ENCODE data around the gene MICAL2.

The MICAL2 gene

DNA sequence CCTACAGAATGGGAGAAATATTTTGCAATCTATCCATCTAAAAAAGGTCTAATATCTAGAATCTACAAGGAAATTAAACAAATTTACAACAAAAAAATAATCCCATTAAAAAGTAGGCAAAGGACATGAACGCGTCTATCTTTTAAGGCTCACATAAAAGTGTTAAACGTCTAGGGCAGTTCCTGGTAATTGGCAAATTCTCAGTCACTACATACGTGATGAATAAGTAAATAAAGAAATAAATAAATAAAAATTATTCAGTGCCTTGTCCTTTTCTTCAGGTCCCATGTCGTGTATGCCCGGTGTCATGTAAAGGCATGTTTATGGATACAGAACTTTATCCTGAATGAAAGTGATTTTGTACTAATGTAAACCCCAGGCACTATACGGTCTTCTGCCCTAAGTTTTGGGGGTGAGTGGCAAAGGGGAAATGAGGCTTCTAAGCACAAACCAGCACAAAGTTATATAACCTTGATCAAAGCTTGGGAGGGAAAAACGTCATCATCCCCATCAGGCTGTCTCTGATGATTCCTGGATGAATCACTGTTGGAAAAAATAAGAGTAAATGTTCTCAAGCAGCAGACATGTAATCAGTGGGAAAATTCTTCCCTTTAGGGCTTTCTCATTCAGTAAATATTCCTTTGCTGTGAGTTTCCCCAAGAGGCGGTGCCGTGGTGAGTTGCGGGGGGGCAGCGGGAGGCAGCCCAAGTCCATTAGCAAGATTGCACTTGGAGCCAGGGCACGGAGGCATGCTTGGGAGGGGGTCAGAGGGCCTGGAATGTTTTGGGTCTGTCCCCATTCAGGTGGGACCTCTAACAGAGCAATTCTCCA is 30.4 kb upstream of the MICAL2 start:
- TF ChIP-seq, protein P1, sequence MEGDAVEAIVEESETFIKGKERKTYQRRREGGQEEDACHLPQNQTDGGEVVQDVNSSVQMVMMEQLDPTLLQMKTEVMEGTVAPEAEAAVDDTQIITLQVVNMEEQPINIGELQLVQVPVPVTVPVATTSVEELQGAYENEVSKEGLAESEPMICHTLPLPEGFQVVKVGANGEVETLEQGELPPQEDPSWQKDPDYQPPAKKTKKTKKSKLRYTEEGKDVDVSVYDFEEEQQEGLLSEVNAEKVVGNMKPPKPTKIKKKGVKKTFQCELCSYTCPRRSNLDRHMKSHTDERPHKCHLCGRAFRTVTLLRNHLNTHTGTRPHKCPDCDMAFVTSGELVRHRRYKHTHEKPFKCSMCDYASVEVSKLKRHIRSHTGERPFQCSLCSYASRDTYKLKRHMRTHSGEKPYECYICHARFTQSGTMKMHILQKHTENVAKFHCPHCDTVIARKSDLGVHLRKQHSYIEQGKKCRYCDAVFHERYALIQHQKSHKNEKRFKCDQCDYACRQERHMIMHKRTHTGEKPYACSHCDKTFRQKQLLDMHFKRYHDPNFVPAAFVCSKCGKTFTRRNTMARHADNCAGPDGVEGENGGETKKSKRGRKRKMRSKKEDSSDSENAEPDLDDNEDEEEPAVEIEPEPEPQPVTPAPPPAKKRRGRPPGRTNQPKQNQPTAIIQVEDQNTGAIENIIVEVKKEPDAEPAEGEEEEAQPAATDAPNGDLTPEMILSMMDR (conservative IDR thresholded peaks at IDR 0.05; ENCODE audit: low read depth, low read length): no peak
- H3K4me3 ChIP-seq (ENCODE audit: low read depth, low read length): peak overlapping the region; percentile 25
- DNase-seq (ENCODE audit: low read depth): peak; percentile 96

DNA sequence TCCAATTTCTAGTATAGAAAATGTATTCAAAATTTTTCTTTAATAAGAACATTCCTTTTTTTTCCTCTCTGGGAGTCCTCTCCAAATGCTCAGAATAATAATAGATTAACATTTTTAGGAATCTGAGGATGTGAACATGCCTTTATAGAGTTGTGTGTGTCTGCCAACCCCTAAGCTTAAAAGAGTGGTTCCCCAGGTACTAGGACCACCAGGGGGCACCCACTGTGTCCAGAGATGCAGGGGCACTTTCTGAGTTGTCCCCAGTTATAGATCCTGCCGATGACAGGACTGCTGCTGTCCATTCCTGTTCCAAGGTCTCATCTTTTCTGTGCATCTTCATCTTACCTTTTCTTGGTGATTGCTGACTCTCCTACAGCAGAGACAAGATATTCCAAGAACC is 27.0 kb upstream of the MICAL2 start:
- TF ChIP-seq, protein P1 (conservative IDR thresholded peaks at IDR 0.05; ENCODE audit: low read depth, low read length): peak; percentile 31
- H3K4me3 ChIP-seq (ENCODE audit: low read depth, low read length): no peak overlapping the region
- DNase-seq (ENCODE audit: low read depth): no peak

DNA sequence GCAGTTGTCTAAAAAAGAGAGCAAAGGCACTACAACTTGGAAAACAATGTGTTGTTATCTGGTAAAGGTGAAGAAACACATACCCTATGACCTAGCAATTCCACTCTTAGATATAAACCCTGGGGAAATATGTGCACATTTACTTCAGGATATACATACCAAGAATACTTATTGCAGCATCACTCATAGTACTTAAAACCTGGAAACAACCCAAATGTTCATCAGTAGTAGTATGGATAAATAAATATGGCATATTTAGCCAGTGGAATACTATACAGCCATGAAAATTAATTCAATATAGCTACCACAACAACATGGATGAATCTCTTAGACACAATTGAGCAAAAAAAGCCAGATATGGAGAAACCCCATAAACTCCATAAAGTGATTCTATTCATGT is 26.1 kb upstream of the MICAL2 start:
- no peak overlapping the region for H3K4me3 ChIP-seq (ENCODE audit: low read depth, low read length)
- no peak for DNase-seq (ENCODE audit: low read depth)
- TF ChIP-seq, protein P1 (conservative IDR thresholded peaks at IDR 0.05; ENCODE audit: low read depth, low read length): no peak

DNA sequence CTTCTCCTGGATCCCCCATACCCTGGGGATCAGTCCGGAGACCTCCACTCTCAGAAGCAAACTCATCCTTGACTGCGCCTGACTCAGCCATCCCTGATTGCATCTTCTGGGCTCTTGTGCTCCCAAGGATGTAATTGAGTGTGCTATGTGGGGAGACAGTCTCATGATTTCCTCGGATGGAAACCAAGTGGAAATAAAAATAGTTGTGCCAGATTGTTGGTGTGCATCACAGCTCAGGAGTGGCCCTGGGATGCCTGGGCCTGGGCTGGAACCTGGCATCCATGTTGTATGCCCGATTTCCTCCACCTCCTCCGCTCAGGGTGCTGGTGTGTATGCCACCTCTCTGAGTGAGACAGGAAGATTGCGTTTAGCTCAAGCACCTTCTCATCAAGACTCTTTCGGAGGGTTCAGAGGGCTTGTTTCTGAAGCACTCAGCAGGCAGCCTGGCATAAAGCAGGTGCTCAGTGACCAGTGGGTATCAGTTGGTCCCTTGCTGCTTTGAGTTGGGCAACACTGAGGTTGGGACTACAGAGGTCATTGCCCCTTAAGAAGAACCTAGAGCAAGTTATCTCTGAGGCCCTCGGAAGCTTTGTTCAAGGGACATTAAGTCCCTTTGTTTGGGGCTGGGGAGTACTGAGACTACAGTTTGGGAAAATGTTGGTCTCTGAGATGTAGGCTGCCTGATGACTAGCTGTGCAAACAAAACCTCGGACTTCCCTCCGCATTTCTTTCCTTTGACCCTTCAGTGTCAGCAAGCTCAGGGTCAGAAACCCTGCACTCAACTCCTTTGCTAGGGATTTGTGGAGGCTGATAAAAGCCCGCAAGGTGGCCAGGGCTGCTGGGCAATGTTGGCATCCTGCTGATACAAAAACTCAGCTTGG is 24.8 kb upstream of the MICAL2 start:
- DNase-seq (ENCODE audit: low read depth): no peak
- no peak overlapping the region for H3K4me3 ChIP-seq (ENCODE audit: low read depth, low read length)
- TF ChIP-seq, protein P1 (conservative IDR thresholded peaks at IDR 0.05; ENCODE audit: low read depth, low read length): no peak

DNA sequence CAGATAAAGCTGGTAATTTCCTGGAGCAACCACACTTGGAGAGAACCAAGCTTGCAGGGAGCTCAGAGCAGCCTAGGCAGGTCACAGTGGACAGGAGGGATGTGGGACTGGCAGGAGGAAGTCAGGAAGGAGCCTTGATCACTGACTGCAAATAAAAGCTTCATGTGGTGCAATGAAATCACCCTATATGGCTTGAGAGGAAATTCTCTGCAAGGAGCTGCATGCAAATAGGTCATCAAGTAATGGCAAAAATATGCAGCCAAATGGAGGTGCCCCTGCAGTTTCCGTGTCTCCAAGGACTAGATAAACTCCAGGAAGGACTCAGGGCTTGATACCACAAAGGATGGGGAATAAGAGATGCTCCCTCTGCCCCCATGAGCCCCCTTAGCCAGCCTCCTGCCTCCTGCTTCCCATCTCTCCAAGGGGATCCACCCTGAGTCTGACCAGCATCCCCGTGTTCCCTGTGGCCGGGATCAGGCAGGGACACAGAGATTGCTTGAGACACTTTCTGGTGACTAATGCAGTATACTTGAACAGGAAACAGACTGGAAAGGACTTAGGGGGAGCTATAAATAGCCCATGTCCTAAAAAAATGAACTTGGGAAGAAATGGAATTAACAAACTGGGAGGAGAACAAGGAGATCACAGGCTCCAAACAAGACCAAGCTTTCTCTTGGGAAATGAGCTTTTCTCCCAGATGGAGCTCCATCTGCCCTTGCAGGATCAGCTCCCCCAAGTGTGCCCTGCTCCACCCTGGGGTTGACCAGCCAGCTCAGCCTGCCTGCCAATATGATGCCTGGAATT is 23.9 kb upstream of the MICAL2 start:
- peak; percentile 92 for DNase-seq (ENCODE audit: low read depth)
- H3K4me3 ChIP-seq (ENCODE audit: low read depth, low read length): peak overlapping the region; percentile 17
- TF ChIP-seq, protein P1 (conservative IDR thresholded peaks at IDR 0.05; ENCODE audit: low read depth, low read length): no peak

DNA sequence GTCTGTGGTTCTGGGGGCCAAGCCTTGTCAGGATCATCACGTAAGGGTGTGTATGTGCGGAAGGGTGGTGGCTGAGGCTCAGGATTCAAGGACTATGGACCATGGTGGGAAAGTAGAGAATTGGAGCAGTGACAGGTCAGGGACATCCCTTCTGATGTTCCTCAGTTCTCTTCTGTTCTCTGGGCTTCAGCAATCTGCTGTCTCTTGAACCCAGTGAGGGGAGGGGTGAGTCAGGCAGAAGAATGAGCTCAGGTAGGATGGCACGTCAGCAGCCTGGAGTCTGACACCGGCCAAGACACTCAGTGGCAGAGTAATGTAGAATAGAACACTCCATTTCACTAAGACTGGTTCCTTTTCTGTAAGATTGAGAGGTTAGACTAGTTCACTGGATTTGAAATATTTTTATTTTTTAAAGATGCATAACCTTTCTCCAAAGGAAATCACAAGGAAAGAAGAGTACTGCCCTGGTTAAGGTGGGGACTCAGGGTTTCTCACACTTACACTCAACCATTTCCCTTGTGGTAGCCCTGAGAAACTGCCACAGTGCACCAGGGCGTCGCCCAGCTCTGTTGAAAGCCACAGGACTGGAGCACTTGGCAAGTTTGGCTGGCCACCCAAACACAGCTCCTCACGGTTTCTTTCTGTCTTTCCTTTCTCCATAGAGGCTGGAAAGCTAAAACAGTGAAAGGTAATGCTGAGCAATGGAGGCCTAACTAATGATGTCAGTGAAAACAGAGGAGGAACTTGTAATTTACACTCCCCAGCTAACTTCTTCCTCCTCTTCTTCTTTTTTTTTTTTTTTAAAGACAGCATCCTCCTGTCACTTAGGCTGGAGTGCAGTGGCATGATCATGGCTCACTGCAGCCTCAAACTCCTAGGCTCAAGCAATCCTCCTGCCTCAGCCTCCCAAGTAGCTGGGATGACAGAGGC is 23.1 kb upstream of the MICAL2 start:
- DNase-seq (ENCODE audit: low read depth): peak; percentile 57
- H3K4me3 ChIP-seq (ENCODE audit: low read depth, low read length): peak overlapping the region; percentile 17
- TF ChIP-seq, protein P1 (conservative IDR thresholded peaks at IDR 0.05; ENCODE audit: low read depth, low read length): peak; percentile 39

Data from choroid plexus epithelial cell (primary cell).